ENCODE data around the gene TM4SF5. TPM values are rescaled to one million over a fixed set of nuclear protein-coding genes. Genes with fewer than 3 reads are reported as not detected.

The TM4SF5 gene
- total RNA-seq, 1 donor from 2014 or later = 0.57 TPM

GRCh38 chr17:4742629-4743028 is 29.1 kb upstream of the TM4SF5 start:
- Mint-ChIP-seq H3K36me3 (ENCODE audit: insufficient read depth) (no peaks in the 10 kb centered on the region), H3K9me3 (ENCODE audit: low read depth) (no peaks in the 10 kb centered on the region), H3K27me3 (peaks cover 76% of the 10 kb centered on the region), H3K4me3 (ENCODE audit: low read depth) (no peak overlapping the region), H3K4me1 (ENCODE audit: low read depth) (peaks cover 10% of the 10 kb centered on the region), H3K27ac (no peak overlapping the region)
- TF ChIP-seq, protein P1, sequence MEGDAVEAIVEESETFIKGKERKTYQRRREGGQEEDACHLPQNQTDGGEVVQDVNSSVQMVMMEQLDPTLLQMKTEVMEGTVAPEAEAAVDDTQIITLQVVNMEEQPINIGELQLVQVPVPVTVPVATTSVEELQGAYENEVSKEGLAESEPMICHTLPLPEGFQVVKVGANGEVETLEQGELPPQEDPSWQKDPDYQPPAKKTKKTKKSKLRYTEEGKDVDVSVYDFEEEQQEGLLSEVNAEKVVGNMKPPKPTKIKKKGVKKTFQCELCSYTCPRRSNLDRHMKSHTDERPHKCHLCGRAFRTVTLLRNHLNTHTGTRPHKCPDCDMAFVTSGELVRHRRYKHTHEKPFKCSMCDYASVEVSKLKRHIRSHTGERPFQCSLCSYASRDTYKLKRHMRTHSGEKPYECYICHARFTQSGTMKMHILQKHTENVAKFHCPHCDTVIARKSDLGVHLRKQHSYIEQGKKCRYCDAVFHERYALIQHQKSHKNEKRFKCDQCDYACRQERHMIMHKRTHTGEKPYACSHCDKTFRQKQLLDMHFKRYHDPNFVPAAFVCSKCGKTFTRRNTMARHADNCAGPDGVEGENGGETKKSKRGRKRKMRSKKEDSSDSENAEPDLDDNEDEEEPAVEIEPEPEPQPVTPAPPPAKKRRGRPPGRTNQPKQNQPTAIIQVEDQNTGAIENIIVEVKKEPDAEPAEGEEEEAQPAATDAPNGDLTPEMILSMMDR (IDR thresholded peaks at IDR 0.05; ENCODE audit: unreplicated experiment) = no peak
- DNase-seq (ENCODE audit: low spot score, unreplicated experiment) = no peak

DNA sequence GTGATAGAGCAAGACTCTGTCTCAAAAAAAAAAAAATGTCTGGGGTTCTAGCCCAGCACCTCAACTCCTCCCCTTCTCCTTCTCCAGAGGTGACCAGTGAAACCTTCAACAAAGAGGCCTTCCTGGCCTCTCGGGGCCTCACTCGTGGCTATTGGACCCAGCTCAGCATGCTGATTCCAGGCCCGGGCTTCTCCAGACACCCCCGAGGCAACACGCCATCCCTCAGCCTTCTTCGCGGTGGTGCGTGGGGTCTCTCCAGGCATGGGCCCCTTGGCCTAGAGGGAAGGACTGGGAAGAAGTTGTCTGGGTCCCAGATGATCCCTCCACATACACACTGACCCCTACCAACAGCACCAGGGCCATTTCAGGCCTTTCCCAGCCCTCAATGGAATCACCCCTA is 28.5 kb upstream of the TM4SF5 start:
- TF ChIP-seq, protein P1 (IDR thresholded peaks at IDR 0.05; ENCODE audit: unreplicated experiment) = no peak
- no peak for DNase-seq (ENCODE audit: low spot score, unreplicated experiment)
- peaks cover 10% of the 10 kb centered on the region for H3K4me1 Mint-ChIP-seq (ENCODE audit: low read depth)
- H3K27ac Mint-ChIP-seq = no peak overlapping the region
- no peaks in the 10 kb centered on the region for H3K9me3 Mint-ChIP-seq (ENCODE audit: low read depth)
- H3K36me3 Mint-ChIP-seq (ENCODE audit: insufficient read depth) = no peaks in the 10 kb centered on the region
- H3K4me3 Mint-ChIP-seq (ENCODE audit: low read depth) = no peak overlapping the region
- peaks cover 78% of the 10 kb centered on the region for H3K27me3 Mint-ChIP-seq

DNA sequence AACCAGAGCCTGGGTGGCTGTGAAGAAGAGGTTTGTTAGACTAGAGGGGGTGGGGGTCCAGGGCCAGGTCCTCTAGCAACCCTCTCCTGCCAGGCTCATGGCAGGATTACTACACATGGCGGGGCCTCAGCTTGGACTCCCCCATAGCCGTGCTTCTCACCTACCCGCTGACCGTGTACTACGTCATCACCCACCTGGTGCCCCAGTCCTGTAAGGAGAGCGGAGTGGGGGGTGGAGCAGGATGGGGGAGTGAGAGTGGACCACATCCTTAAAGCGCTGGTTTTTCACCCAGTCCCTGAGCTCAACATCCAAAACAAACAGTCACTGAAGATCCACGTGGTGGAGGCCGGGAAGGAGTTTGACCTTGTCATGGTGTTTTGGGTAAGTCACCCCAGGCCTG is 27.8 kb upstream of the TM4SF5 start:
- Mint-ChIP-seq H3K4me1 (ENCODE audit: low read depth) (peaks cover 6% of the 10 kb centered on the region), H3K4me3 (ENCODE audit: low read depth) (no peak overlapping the region), H3K9me3 (ENCODE audit: low read depth) (no peaks in the 10 kb centered on the region), H3K27ac (no peak overlapping the region), H3K27me3 (peaks cover 78% of the 10 kb centered on the region), H3K36me3 (ENCODE audit: insufficient read depth) (no peaks in the 10 kb centered on the region)
- TF ChIP-seq, protein P1 (IDR thresholded peaks at IDR 0.05; ENCODE audit: unreplicated experiment) = no peak
- no peak for DNase-seq (ENCODE audit: low spot score, unreplicated experiment)

DNA sequence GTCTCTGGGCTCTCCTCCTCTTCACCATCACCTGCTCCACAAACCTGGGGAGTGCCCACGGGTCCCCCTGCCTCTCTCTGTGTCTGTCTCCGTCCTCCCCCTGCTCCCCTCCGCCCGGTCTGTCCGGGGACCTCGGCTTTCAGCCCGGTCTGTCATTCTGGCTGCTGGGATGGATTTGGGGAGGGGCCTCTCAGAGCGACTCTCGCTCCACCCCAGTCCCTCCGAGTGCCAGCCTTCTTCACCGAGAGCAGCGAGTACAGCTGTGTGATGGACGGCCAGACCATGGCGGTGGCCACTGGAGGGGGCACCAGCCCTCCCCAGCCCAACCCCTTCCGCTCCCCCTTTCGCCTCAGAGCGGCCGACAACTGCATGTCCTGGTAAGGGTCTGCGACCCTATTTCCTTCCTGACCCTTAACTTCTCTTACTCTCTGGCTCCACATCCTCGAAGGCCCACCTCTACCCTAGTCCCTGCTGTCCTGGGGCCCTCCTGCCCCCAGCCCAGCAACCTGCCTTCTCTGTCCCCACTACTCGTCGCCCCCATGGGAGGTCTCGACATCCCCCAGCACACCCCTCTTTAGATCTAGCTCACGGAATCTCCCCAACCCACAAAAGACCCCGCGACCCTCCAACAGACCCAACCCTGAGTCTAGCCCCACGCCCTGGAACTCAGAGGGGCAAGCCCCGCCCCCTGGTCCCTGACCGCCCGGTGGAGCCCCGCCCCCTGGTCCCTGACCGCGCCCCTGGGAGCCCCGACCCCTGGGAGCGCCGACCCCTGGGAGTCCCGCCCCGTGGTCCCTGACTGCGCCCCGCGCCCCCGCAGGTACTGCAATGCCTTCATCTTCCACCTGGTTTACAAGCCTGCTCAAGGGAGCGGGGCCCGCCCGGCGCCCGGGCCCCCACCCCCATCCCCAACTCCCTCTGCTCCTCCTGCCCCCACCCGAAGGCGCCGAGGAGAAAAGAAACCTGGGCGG is 26.4 kb upstream of the TM4SF5 start:
- Mint-ChIP-seq H3K36me3 (ENCODE audit: insufficient read depth) (no peaks in the 10 kb centered on the region), H3K4me1 (ENCODE audit: low read depth) (peaks cover 3% of the 10 kb centered on the region), H3K27ac (no peak overlapping the region), H3K27me3 (peaks cover 76% of the 10 kb centered on the region), H3K4me3 (ENCODE audit: low read depth) (peak overlapping the region; percentile 43), H3K9me3 (ENCODE audit: low read depth) (no peaks in the 10 kb centered on the region)
- TF ChIP-seq, protein P1 (IDR thresholded peaks at IDR 0.05; ENCODE audit: unreplicated experiment) = no peak
- peak; percentile 40 for DNase-seq (ENCODE audit: low spot score, unreplicated experiment)

- H3K4me3 Mint-ChIP-seq (ENCODE audit: low read depth) = no peak overlapping the region
- peaks cover 3% of the 10 kb centered on the region for H3K4me1 Mint-ChIP-seq (ENCODE audit: low read depth)
- no peak for DNase-seq (ENCODE audit: low spot score, unreplicated experiment)
- H3K27ac Mint-ChIP-seq = no peak overlapping the region
- TF ChIP-seq, protein P1 (IDR thresholded peaks at IDR 0.05; ENCODE audit: unreplicated experiment) = no peak
- peaks cover 60% of the 10 kb centered on the region for H3K27me3 Mint-ChIP-seq
- no peaks in the 10 kb centered on the region for H3K36me3 Mint-ChIP-seq (ENCODE audit: insufficient read depth)
- H3K9me3 Mint-ChIP-seq (ENCODE audit: low read depth) = no peaks in the 10 kb centered on the region
Observed at GRCh38 chr17:4747847-4748246, 23.8 kb upstream of the TM4SF5 start.

Measured in progenitor cell of endocrine pancreas (in vitro differentiated cells).